ENCODE data around the gene GORASP1. TPM values are rescaled to one million over a fixed set of nuclear protein-coding genes. Genes with fewer than 3 reads are reported as not detected.

GORASP1 gene
- total and polyA plus RNA-seq, 2 of the 8 experiments (the other 6 are each of a cell fraction or from before 2014, with no cell fraction given), result 33.4 to 33.5 TPM

GRCh38 chr3:39113291-39113690 lies 5.9 kb upstream of the GORASP1 start:
- no peaks in the 10 kb centered on the region for H3K9me3 ChIP-seq (ENCODE audit: insufficient read depth in 2 of 2, low read depth in 1 of 2, low read length in 1 of 2)
- no peak overlapping the region for H4K91ac ChIP-seq (replicated peaks; ENCODE audit: insufficient read length, low read length)
- H3K4me2 ChIP-seq (ENCODE audit: insufficient read depth in 1 of 2, low read depth in 2 of 2, low read length in 2 of 2), result no peak overlapping the region
- no peak overlapping the region for H4K5ac ChIP-seq (ENCODE audit: insufficient read length, low read depth, low read length)
- no peak overlapping the region for H3K14ac ChIP-seq (ENCODE audit: insufficient read length)
- H2AFZ ChIP-seq (ENCODE audit: low read length), result no peak overlapping the region
- no peaks in the 10 kb centered on the region for H3K79me2 ChIP-seq (ENCODE audit: control insufficient read depth in 1 of 2, insufficient read depth in 2 of 2, low read length in 2 of 2)
- no peaks in the 10 kb centered on the region for H3K79me1 ChIP-seq (ENCODE audit: low read depth, low read length)
- ChIA-PET POLR2A (ENCODE audit: partially characterized antibody) (no interaction called here), CTCF (ENCODE audit: partially characterized antibody) (interaction anchor here (0.7 to 20.0 kb wide), 3 partner anchors 9 to 178 kb away, joined by 3 to 496 read pairs (median 4); no protein-coding TSS in a partner anchor)
- H3K23ac ChIP-seq (ENCODE audit: insufficient read length), result no peak overlapping the region
- no peak for DNase-seq (ENCODE audit: low read depth in 1 of 2, low spot score in 2 of 2)
- no peak overlapping the region for H2BK20ac ChIP-seq (ENCODE audit: low read length)
- no peak overlapping the region for H3K9ac ChIP-seq (replicated peaks in 1 of 4; ENCODE audit: extremely low read depth in 1 of 4, low read depth in 3 of 4, low read length in 3 of 4)
- H2BK12ac ChIP-seq (ENCODE audit: low read depth, low read length), result no peak overlapping the region
- H3K4me1 ChIP-seq (replicated peaks in 1 of 4; ENCODE audit: control insufficient read depth in 3 of 4, insufficient read depth in 4 of 4, low read length in 3 of 4), result no peaks in the 10 kb centered on the region
- no peak overlapping the region for H3K4me3 ChIP-seq (ENCODE audit: extremely low read depth in 1 of 4, insufficient read depth in 2 of 4, low read depth in 3 of 4, low read length in 4 of 4)
- H3K27ac ChIP-seq (ENCODE audit: low read depth, low read length), result no peak overlapping the region
- no peak overlapping the region for H4K8ac ChIP-seq (ENCODE audit: extremely low read depth, insufficient read depth, low read length)
- no peak overlapping the region for H2BK5ac ChIP-seq (ENCODE audit: low read depth, low read length)
- H2BK120ac ChIP-seq (replicated peaks; ENCODE audit: low read depth, low read length), result no peak overlapping the region
- no peak overlapping the region for H2AK5ac ChIP-seq (ENCODE audit: low read depth, low read length)
- H3K27me3 ChIP-seq (replicated peaks in 1 of 4; ENCODE audit: control insufficient read depth in 3 of 4, extremely low read depth in 1 of 4, insufficient read depth in 3 of 4, low read length in 3 of 4), result peaks cover 0 to 8% (median 2%) of the 10 kb centered on the region in 4 experiments; a peak in 1 of 7 replicates
- no peaks in the 10 kb centered on the region; the same call in 1 of the 2 replicates for H3K23me2 ChIP-seq (ENCODE audit: low read depth, low read length)
- no peak for FAIRE-seq
- no peak overlapping the region for H2BK15ac ChIP-seq (ENCODE audit: low read length)
- no peak overlapping the region for H3K18ac ChIP-seq (ENCODE audit: extremely low read depth, low read length)
- H3K56ac ChIP-seq (replicated peaks; ENCODE audit: insufficient read length, low read depth, low read length), result no peak overlapping the region
- no peaks in the 10 kb centered on the region for H3K36me3 ChIP-seq (ENCODE audit: control insufficient read depth in 2 of 4, insufficient read depth in 4 of 4, low read length in 3 of 4)
- 83% methylated on average over 3 of the region's 3 CpGs; no CpG with 5 or more reads in 1 of the 2 experiments for WGBS, 2 experiments (ENCODE audit: extremely low coverage in 1 of 2, insufficient coverage in 1 of 2, insufficient read length in 1 of 2, insufficient replicate concordance in 2 of 2, low coverage in 1 of 2, low lambda C conversion rate in 2 of 2, missing lambda C conversion rate in 1 of 2)
- H4K20me1 ChIP-seq (replicated peaks in 1 of 2; ENCODE audit: control insufficient read depth in 1 of 2, insufficient read depth in 2 of 2, low read length in 2 of 2), result no peaks in the 10 kb centered on the region
- H3K4ac ChIP-seq (replicated peaks; ENCODE audit: insufficient read length, low read depth, low read length), result no peak overlapping the region

All from H1 (cell line).